HG03097 (cell line): ENCODE data around the gene EME2.

Source experiments
- ATAC-seq: cut with Tn5 transposase; IDR thresholded peaks from one replicate; pipeline ENCODE4 v1.9.1; 2021; ENCODE audit not compliant: unreplicated experiment, low FRiP score

The EME2 gene

GRCh38 chr16:1776991-1777374, 4.4 kb downstream of the EME2 start:
- ATAC-seq: no peak

GRCh38 chr16:1777375-1778199, 5.0 kb downstream of the EME2 start:
- ATAC-seq: no peak

GRCh38 chr16:1778200-1779179, 5.9 kb downstream of the EME2 start:
- ATAC-seq: no peak

- ATAC-seq: no peak
Observed at GRCh38 chr16:1779234-1779701, 6.7 kb downstream of the EME2 start.

- ATAC-seq: no peak
Observed at GRCh38 chr16:1779741-1780676, 7.4 kb downstream of the EME2 start.

DNA sequence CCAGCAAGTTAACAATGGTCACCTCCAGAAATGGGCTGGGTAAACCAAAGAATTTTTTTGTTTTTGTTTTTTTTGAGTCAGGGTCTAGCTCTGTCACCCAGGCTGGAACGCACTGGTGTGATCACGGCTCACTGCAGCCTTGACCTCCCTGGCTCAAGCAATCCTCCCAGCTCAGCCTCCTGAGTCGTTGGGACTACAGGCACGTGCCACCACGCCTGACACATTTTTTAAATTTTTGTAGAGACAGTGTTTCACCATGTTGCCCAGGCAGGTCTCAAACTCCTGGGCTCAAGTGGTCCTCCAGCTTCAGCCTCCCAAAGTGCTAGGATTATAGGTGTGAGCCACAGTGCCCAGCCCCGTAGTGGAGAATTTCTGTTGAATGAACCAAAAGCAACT, 8.1 kb downstream of the EME2 start:
- ATAC-seq: no peak

GRCh38 chr16:1781254-1781653, 8.6 kb downstream of the EME2 start:
- no peak for ATAC-seq

DNA sequence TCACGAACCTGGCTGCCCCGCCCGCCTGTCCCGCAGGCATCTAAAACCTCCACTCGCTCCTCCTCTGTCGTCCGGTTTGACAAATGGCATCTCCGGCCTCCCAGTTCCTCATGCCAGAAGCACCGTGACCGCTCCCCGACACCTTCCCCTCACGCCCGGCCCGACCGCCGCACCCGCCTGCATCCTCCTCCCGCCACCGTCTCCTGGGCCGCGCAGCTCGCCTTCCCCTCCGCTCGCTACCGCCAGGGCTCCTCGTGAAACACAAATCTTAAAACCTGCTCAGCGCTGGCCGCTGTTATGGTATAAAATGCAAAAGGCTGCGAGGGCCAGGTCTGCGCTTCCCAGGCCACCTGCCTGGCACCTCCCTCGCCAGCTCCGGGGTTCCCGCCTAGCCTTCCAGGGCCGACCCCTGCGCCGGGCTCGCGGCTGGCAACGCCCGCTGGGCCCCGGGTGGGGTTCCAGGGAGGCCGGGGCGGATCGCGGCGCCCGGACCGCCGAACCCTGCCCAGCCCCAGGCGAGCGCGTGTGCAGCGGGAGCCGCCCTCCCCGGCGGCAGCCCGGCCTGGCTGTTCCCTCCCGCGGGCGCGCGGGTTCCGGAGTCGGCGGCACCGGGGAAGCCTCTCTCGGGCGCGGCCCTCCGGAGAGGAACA, 9.3 kb downstream of the EME2 start:
- ATAC-seq: peak; percentile 12

DNA sequence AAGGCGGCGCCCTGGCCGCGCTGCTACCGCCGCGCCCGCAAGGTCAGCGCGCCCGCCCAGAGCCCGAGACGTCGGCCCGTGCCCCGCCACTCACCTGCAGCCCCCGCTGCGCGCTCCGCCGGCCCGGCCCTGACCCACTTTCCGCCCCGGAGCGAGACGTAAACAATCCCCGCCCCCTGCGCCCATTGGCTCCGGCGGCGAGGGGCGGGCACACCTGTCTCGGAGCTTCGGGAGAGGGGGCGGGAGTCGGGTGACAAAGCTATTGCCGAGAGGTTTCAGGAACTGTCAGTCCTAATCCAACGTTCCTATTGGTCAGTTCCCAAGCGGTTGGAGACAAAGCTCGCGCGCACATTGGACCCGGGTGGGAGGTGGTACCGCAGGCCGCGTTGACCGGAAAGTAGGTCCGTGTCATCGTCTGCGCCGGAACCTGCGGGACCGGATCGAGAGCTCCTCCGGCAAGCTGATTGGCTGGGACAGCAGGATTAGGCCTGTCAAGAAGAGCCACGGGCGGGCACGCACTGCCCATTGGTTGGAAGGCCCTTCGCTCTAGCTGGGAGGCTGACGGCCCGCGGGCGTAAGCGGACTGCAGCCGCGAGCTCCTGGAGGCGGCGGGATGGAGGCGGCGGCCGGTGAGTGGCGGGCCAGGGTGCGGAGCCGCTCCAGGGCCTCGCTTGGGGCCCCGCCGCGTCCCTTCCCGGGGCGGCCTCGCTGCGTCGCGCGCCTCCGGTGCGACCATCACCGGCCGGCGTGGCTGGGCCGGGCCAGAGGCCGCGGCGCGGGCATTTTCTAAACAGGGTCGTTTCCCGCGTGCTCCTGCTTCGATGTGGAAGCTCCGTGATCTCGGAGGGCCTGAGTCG, 10.0 kb downstream of the EME2 start, which contains the start of the genes NUBP2 and SPSB3:
Gene NUBP2, plus strand, starts transcription at position 553 of the 857 bp plus-strand sequence. Its CDS starts 61 bp downstream, at position 614.
Gene SPSB3, minus strand, starts transcription at position 164 of the 857 bp plus-strand sequence. CDS start 1,088 bp downstream, outside the sequence.
- ATAC-seq: peak; percentile 79

GRCh38 chr16:1784977-1785845, 12.6 kb downstream of the EME2 start:
- no peak for ATAC-seq

- no peak for ATAC-seq
Observed at GRCh38 chr16:1785846-1786170, 13.2 kb downstream of the EME2 start.

DNA sequence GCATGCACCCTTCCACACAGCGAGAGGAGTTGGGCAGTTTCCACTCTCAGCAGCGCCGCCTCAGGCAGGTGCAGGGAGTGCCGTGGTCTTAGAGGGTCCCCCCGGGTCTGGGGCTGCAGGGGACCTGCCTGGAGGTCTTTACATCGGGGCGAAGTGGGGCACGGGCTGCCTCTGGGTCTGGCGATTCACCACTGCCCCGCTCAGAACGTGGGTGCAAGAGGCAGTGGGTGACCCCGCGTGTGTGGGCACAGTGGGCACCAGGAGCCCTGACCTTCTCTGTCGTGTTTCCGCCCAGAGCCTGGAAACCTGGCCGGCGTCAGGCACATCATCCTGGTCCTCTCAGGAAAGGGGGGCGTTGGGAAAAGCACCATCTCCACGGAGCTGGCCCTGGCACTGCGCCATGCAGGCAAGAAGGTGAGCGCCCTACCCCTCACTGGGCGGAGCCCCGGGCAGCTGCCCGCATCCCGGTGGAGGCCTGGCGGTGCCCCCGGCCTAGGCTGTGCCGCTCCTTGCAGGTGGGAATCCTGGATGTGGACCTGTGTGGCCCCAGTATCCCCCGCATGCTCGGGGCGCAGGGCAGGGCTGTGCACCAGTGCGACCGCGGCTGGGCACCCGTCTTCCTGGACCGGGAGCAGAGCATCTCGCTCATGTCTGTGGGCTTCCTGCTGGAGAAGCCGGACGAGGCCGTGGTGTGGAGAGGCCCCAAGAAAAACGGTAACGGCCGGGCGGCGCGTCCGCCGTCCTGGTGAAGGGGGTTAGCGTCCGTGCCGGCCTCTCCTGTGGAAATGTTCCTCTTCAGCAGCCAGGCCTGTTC, 13.8 kb downstream of the EME2 start:
- no peak for ATAC-seq

DNA sequence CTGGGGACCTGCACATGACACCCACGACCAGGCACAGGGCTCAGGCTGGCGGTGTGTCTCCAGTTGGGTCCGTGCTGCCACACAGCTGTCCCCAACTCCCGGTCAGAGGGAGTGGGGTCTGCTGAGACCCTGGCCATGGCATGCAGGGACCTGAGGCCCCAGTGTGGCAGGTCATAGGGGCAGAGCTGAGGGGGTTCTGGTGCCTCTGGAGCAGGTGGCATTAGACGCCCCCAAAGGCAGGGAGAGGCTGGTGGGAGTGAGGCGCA, 14.4 kb downstream of the EME2 start:
- ATAC-seq: no peak

DNA sequence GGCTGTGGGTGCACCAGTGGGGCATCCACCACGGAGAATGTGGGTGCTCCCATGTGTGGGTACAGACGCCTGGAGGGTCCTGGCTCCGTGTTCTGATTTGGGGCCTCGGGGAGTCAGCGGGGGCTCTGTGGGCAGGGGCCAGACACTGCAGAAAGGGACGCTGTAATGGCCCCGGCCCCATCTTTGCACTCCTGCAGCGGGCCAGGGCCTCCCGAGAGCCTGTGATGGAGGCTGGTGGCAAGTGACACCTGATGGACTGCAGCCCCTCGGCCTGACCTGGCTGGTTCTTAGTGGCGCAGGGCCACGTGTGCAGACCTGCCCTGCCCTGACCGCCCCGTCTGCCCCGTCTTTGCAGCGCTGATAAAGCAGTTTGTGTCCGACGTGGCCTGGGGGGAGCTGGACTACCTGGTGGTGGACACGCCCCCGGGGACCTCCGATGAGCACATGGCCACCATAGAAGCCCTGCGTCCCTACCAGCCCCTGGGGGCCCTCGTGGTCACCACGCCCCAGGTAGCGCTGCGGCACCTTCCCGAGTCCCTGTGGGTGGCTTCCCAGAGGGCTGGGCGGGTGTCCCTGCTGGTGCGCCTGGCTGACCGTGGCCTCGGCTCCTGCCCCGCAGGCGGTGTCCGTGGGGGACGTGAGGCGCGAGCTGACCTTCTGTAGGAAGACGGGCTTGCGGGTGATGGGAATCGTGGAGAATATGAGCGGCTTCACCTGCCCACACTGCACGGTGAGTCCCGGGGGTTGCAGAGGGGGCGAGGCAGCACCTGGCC, 14.9 kb downstream of the EME2 start:
- ATAC-seq: no peak

DNA sequence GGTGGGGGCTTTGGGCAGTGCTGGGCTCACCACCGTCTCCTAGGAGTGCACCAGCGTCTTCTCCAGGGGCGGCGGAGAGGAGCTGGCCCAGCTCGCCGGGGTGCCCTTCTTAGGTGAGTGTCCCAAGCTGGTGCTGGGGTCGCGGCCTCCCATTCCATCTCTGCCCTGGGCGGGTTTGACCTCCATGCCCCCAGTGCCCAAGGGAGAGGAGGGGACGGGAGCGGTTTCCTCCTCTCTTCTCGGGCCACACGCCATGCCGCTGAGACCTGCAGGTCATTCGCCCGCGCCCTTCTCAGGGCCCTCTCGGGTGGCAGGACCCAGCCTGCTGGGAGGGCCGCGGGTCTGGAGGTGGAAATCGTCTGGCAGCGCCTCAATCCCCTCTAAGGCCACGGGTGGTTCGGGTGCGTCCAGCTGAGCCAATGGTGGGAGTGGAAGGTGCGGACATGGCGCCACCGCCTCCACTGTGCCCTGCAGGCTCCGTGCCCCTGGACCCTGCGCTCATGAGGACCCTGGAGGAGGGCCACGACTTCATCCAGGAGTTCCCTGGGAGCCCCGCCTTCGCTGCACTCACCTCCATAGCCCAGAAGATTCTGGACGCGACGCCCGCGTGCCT, 15.6 kb downstream of the EME2 start:
- no peak for ATAC-seq

- no peak for ATAC-seq
Observed at GRCh38 chr16:1788708-1789100, 16.1 kb downstream of the EME2 start.
